SW 1271 (cell line): ENCODE measurements around the gene OR2F1.
A peak's percentile ranks its signal among the peaks of the same experiment; 100 is the strongest.

Experiments
- DNase-seq, 2 experiments: peaks; one replicate each; lab custom pipeline; 2025; lab: John Stamatoyannopoulos, UW

The OR2F1 gene

DNA sequence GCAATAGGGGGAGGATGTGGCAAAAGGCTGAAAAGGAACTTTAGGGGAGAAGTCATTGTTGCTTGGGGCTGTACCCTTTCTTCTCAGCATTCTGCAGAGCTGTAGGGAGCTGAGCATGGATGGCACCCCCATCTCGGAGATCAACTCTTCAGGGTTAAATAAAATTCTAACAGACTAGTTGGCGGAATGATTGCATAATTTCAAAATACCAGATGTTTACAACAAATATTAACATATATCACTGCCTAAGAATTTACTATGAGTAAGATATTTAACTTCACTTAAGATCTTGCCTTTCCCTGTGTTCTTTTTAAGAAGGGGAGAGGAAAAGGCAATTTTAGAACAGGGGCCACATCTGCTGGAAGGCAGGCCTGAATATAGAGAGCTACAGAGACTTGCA is 509 bp upstream of the OR2F1 start:
- DNase-seq: no peak

DNA sequence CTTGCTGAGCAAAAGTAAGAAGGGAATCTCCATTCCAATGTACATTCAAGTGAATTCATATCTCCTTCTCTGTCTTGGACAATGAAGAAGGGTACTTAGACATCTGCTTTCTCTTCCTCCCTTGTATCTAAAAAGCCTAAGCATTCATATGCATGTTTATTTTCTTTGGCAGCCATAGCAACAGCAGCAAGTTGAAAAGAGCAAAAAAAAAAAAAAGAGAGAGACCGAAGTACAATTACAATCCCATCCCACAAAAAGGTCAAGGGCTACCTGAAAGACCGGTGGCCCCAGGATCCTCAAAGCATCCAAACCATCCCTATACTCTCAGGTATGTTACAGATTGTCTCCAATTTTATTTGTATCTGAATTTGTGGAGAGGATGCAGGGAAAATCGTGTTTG is 4.1 kb downstream of the OR2F1 start:
- DNase-seq: no peak

DNA sequence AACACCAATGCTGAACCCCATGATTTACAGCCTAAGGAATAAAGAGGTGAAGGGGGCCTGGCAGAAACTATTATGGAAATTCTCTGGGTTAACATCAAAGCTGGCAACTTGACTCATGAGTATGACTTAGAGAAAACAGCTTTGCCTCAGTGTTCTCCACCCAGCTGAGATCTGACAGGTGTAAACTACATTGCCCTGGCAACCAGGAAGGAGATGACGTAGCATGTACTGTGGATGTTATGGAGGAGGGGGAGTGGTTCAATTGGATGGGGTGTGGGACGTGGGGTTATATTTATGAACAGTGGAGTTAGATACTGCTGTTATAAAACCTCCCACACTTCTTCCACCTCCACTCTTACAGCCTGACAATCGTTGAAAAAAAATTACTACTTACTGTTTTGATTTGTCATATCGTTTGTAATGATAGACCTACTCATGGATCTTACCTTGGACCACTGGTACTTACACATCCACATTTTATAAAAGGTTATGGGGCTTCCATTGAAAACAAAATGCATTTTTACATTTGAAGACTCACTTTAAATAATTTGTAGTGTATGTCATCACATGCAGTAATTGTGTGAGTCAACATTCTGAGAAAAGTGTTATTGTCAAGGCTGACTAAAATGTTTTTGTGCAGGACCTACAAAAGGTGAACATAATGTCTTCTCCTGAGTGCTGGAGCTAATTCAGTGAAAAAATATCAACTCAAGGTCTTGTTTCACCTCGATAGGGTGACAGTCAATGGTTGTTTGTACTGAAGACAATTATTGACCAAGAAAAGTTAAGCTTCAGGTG is 6.4 kb downstream of the OR2F1 start:
- DNase-seq: no peak

DNA sequence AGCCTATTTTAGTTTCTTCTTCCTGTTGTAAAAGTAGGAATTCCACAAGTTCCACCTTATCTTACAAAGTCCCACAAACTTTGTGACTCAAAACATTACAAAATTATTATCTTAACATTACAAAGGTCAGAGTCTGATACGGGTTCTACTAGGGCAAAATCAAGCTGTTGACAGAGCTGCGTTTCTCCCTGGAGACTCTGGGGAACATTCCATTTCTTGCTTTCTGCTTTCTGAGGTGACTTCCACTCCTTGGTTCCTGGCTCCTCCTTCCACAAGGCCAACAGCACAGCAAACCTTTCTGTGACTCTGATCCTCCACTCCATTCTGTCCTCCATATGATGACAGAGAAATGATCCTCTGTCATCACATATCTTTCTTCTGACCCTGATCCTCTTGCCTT is 10.6 kb downstream of the OR2F1 start:
- no peak for DNase-seq

DNA sequence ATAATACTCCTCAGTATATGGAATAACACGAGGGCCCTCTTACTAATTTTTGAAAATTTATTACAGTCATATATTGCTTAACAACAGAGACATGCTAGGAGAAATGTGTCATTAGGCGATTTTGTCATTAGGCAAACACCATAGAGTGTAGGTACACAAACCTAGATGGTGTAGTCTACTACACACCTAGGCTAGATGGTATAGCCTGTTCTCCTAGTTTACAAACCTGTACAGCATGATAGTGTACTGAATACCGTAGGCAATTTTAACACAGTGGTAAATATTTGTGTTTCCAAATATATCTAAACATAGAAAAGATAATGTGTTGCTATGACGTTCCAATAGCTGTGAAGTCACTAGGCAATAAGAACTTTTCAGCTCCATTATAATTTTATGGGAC is 12.8 kb downstream of the OR2F1 start:
- no peak for DNase-seq

DNA sequence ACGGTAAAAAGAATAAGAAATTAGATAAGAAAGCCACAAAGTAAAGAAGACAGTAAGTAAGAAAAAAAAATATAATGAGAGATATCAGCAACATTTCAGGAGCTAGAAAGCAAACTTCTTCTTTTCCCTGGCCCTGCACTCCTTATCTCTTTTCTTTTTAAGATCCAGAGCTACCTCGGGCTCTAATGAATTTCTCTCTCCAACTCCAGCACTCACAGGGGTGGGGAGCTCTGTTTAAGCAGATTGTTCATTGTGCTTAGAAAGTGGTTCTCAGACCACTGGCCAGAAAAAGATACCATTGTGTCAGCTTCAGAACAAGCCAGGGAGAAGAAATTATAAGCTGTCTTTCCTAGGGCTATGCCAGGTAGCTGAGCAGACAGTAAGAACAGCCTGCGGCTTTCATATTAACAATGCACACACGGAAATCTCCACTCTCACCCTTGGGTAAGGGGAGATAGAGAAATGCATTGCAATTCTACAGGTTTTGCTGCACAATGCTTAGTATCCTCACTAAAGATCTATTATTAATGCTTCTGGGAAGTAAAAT is 19.3 kb downstream of the OR2F1 start:
- no peak for DNase-seq

DNA sequence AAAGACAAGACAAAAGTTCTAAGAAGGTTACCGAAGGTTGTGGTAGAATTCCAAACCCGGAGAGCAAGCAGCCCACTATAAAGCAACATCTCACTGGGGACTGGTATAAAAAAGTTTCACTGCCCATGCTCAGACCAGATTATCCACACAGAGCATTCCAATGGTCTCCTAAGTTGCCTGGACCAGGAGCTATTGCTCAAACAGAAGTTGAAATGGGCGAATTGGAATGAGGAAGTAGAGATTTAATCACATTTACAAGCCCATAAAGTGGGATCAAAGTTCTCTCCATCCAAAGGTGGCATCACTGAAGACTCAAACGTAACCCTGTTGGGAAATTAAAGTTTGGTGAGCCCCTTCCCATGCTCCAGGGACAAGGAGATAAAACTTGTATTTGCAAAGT is 19.8 kb downstream of the OR2F1 start:
- DNase-seq: no peak

DNA sequence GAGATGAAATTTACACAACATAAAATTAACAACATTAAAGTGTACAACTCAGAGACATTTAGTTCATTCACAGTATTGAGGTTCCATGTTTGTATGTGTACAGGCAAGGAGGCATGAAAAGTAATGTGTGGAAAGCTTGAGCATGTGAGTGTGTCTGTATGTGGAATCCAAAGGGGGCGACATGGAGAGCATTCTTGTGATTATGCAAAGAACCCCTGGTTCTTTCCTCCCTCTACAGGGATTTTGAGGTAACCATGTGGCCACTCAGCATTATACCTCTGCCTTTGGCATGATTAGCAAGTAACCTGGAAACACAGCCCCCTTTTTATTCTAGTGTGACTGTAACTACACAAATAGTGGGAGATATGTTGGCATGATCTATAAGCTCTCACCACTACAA is 21.0 kb downstream of the OR2F1 start:
- DNase-seq: peak in 1 of 2 experiments; percentile 5

DNA sequence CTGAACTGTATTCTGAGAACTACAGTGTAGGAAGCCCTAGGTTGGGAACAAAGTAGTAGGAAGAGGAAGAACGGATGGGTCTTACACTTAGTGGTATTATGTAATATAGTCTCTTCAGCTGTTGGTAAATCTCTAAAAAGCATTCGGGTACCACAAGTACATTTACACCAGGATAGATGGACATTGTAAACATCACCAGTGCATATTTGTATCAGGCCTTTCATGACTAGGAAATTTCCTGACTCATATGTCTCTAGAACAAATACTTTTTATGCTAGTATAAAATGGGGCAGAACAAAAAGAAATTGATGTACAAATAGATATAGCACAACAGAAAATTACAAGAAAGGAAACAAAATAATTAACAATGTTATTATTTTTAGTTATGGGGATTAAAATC is 23.9 kb downstream of the OR2F1 start:
- no peak for DNase-seq

DNA sequence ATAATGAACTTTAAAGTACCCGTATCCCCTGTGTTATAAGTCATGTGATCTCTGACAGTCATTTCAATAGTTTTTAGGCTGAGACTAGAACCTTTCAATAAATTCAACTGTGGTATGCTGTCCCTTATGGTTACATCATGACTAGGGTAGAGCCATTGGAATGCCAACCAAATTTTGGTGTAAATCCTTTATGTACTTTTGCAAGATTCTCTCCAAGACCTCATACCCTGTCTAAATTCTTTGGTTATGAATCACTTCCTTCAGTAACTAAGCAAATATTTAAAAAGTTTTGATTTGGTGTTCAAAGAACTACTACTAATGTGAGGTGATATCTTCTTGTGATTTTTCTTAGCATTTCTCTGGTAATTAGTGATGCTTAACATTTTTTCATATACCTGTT is 24.7 kb downstream of the OR2F1 start:
- peak in 1 of 2 experiments; percentile 51 for DNase-seq

DNA sequence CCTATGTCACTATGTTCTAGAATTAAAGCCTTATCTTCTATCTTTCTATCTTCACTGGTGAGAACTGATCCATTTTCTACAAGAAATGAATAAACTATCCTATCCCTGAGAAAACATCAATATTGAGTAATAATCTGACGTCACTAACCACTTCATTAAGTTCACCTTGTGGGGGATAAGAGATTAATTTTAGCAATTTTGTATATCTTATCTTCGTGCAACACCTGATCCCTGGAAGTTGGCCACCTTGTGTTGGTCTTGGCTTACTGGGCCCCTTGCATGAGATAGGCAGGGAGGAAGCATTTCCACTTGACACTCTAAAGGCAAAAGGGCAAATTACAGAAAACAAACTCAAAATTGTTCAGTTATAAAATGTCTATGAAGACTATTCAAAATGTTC is 25.4 kb downstream of the OR2F1 start:
- no peak for DNase-seq

DNA sequence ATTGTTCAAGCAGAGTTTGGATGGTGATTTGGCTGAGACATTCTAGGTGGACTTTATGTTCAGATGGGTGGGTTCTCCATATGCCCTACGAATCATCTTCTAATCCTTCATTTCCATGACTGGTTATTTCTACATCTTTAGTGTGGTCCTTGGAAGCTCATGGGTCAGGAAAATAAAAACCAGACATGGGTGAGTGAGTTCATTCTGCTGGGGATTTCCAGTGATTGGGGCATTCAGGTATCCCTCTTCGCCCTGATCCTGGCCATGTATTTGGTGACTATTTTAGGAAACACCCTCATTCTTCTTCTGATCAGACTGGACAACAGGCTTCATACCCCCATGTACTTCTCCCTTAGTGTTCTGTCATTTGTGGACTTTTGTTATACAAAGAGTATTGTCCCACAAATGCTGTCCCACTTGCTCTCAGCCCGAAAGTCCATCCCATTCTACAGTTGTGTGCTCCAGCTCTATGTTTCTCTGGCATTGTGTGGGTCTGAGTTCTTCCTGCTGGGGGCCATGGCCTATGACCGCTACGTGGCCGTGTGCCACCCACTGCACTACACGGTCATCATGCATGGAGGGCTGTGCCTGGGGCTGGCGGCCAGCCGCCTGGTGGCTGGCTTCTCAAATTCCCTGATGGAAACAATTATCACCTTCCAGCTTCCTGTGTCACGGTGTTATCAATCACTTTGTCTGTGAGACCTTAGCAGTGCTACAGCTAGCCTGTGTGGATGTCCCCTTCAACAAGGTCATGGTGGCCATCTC is 26.3 kb downstream of the OR2F1 start:
- DNase-seq: no peak

DNA sequence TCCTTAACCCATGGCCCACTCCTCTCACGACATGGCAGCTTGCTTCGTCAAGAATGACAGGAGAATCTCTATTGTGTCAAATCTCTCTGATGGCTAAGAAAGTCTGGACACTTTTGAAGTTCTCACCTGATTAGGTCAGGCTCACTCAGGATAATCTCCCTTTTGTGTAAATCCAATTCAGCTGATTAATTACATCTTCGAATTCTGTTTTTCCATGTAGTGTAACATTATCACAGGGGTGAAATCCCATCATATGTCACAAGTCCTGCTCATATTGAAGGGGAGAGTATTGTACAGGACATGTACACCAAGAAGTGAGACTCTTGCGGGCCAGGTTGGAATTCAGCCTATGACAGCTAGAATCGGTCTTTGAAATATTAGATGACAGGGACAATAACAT is 29.3 kb downstream of the OR2F1 start:
- no peak for DNase-seq

DNA sequence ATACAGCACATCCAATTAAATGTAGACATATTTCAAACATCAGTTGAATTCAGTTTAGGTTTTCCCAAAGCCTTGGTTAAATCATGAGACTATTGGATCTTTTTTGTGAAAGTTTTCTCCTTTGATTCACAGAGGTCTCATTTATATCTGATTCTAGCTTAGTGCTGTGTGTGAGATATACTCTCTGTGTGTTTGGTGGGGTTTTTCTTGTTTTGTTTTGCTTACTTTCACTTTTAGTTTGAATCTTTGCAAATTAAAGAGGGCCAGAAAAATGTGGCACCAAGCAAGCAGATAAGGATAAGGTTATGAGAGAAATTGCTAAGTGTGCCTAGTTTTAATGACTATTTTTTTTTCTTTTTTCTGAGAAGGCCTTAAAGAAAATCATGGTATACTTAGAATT is 32.9 kb downstream of the OR2F1 start:
- no peak for DNase-seq

DNA sequence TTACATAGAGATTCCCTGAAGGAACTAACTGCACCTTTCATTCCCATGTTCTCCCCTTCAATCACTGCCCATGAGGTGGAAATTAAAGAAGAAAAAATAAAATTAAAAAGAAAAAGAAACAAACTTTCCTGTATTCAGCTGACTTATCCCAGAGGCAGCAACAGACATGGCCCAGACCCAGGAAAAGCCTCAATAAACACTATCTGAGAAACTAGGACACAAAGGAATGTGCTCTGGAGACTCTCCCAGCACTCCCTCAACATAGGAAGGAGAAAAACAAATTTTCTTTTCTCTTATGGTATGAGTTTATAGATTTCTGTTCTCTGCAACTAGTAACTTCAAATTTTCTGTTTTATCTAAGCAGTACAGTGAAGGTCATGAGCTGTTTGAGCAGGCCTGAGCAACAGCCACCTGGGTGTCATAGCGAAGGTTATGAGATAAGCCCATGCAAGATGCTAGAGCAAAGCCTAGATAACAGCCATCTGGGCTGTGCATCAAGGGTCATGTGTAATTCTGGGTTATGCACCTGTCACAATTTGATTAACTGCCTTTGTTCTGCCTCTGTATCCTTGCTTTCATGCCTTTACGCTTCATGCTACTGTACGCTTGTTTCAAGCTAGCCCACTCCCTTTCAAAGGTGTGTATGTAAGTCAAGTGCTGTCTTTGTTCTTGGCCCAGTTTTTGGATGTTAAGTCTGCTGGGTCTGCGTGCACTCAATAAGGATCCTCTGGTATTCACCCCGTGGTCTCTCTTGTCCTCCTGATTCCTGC is 34.5 kb downstream of the OR2F1 start:
- DNase-seq: no peak

DNA sequence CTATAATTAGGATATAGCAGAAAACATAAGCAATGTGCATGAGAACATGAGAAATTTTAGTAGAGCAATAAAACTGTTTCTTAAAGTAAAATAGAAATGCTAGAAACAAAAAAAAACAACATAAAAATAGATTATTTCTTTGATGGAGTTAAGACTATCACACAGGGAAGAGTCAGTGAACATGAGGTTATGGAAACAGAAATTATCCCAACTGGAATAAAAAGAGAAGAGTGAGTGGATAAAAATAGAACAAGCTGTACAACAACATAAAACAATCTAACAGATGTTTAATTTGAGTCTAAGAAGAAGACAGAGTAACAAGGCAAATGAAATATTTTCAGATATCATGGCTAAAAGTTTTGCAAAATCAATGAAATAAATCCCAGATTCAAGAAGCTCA is 38.0 kb downstream of the OR2F1 start:
- DNase-seq: no peak

DNA sequence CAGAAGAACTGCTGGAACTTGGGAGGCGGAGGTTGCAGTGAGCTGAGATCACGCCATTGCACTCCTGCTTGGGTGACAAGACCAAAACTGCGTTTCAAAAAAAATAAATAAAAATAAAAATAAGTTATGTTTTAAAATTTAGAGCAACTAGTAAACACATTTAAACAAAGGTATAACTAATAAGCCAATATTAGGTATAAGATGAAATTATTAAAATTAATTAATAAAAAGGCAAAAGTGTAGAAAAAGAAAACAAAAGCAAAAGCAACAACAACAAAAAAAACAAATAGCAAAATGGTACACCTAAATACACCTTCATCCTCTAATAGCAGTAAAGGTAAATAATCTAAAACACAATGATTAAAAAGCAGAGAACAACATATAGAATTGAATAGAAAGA is 39.3 kb downstream of the OR2F1 start:
- no peak for DNase-seq

DNA sequence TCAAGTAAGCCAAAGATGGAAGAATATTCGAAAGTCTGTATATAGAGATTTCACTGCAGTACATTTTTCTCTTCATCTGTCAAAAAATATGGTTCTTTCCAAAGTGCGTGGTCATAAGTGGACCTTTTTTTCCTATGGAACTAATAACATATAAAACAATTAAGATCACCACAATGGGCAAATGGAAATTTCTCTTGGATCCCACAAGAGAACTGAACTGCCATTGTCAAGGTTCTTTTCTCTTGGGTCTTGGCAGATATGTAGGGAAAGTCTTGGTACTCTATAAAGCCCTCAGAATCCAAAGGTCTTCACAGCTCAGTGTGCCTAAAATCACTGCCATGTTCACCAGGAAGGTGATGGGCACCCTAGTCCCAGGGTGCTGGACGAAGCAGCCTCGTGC is 45.4 kb downstream of the OR2F1 start, which contains the start of gene OR6B1:
Gene OR6B1, plus strand, starts transcription at position 301 of the 400 bp plus-strand sequence. CDS start 3,677 bp downstream, outside the sequence.
- DNase-seq: no peak

DNA sequence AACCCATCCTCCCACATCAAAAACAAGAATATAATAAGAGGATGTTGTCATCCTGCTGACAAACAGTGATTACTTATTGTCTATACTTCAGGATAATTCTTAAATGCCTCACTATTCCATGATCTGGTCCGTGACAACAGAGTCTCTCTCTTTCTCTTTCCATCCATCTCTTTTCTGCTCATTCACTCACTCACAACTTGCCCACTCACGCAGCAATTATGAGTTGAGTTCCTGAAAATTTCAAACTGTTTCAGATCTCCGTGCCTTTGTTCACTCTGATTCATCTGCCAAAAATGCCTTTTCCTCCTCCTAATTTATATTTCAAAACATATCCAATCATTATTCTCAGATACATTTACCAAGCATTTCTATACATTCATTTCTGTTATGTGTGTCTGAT is 46.9 kb downstream of the OR2F1 start:
- DNase-seq: no peak

DNA sequence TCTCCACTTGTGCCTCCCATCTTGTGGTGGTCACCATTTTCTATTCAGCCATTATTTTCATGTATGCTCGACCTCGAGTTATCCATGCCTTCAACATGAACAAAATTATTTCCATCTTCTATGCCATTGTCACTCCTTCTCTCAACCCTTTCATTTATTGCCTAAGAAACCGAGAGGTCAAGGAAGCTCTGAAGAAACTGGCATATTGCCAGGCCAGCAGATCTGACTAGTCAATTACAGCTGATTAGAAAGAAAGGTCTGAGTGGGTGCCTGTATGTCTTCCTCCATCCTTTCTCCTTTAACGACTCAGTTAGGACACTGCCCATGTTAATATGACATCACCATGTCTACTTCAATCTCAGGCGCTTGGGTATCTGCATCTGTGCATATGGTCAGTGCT is 50.1 kb downstream of the OR2F1 start:
- no peak for DNase-seq

DNA sequence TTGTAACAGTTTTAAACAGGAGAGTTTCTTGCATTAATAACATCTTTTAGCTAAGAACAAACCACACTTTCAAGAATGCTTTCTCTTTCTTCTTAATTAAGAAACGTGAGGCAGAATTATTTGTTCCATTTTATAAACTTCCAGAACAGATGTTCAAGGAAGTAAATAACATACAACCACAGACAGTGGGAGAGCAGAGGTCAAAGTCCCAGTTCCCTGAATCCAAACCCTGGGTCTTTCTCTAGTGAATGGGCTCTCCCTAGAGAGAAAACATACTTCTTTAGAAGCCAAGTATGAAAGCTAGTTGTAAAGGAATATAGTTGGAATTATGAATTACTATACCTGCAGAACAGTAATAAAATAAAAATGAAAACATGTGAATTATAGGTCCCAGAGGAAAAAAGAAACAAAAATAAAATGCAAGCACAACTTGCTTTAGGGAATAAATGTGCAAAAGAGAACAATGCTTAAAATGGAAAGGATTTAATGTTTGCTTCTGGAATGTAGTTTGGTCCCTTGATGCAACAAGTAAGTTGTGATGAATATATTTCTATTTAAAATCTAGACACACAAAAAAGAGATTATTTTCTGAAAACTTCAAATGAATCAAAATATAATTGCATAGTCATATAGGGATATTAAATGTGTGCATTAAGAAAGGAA is 51.5 kb downstream of the OR2F1 start:
- DNase-seq: no peak

DNA sequence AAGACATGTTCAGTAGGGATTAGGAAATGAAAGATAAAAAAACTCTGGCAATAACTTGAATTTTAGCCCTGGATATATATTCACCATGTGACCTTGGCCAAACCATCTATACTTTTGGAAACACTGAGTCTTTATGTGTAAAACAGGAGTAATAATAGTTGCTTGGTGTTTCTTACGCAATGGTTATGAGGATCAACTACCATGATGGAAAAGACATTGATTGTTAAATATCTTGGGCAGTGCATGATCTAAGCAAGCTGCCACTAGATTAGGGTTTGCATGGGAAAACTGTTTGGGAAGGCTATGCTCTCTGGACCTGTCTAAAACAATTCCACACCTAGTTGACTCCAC is 52.0 kb downstream of the OR2F1 start:
- DNase-seq: no peak
